ENCODE measurements around the gene RBM39. TPM values are rescaled to one million over a fixed set of nuclear protein-coding genes. Genes with fewer than 3 reads are reported as not detected.
A peak's percentile ranks its signal among the peaks of the same experiment; 100 is the strongest.

The RBM39 gene
- total RNA-seq, 2 experiments from 2014 or later: 317 to 321 TPM

DNA sequence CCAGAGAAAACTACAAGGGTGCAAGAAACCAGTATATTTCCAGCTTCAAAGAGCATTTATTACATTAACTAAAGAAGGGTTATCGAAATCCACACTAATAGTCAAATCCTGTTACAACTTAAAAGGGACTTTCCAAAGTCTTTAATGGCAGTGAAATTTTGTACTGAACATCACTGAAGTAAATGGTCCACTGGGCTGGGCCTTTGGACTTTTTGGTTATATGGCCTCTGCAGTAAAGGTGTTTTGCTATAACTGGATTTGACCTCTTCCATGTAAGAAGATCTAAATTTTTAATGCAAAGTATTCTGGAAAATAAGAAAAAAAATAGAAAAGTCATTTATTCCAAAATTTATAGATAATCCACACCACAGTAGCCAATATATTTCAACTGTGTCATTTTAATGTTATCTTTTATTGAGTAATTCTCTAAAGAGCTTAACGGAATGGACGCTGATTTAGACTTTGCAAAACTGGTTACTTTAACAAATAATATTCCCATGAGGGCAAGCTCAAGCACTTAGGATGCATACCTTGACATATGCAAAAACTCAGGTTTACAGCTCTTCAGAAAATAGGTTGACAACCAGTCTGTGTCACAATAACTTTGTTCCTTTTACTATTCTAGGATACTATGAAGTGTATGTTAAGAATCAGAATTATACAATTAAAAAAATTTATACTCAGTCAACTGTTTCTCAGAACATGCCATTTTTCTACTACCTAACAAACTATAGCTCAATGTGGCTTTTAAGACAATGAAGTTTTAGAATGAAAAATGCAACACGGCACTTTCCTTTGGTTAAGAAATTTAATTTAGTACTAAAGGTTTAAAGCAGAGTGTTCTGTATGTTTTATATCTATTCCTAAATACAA lies 7.0 kb downstream of the RBM39 start:
- TF ChIP-seq, protein P1, sequence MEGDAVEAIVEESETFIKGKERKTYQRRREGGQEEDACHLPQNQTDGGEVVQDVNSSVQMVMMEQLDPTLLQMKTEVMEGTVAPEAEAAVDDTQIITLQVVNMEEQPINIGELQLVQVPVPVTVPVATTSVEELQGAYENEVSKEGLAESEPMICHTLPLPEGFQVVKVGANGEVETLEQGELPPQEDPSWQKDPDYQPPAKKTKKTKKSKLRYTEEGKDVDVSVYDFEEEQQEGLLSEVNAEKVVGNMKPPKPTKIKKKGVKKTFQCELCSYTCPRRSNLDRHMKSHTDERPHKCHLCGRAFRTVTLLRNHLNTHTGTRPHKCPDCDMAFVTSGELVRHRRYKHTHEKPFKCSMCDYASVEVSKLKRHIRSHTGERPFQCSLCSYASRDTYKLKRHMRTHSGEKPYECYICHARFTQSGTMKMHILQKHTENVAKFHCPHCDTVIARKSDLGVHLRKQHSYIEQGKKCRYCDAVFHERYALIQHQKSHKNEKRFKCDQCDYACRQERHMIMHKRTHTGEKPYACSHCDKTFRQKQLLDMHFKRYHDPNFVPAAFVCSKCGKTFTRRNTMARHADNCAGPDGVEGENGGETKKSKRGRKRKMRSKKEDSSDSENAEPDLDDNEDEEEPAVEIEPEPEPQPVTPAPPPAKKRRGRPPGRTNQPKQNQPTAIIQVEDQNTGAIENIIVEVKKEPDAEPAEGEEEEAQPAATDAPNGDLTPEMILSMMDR (IDR thresholded peaks at IDR 0.05): no peak
- ChIA-PET POLR2A (interaction anchor here (0.6 to 36.9 kb wide), 7 partner anchors 7 to 233 kb away, joined by 3 to 1214 read pairs (median 6); partner anchors contain the start of genes NFS1, PHF20, RBM39 and ROMO1), CTCF (interaction anchor here (0.9 to 1.3 kb wide), 3 partner anchors 27 to 134 kb away, joined by 3 to 4 read pairs (median 3); no protein-coding TSS in a partner anchor)
- no peak for ATAC-seq
- Mint-ChIP-seq H3K27ac (peak overlapping the region; percentile 83), H3K9me3 (no peaks in the 10 kb centered on the region), H3K4me1 (ENCODE audit: low read depth) (peaks cover 69% of the 10 kb centered on the region), H3K36me3 (ENCODE audit: low read depth) (peaks cover 80% of the 10 kb centered on the region), H3K4me3 (peak overlapping the region; percentile 13), H3K27me3 (no peaks in the 10 kb centered on the region)
- intact Hi-C loops (cut with micrococcal nuclease): loop anchor here (5.0 kb wide), 2 partner anchors 38 to 73 kb away; partner anchors contain the start of genes CPNE1, NFS1, RBM12 and ROMO1
- no peak for DNase-seq

DNA sequence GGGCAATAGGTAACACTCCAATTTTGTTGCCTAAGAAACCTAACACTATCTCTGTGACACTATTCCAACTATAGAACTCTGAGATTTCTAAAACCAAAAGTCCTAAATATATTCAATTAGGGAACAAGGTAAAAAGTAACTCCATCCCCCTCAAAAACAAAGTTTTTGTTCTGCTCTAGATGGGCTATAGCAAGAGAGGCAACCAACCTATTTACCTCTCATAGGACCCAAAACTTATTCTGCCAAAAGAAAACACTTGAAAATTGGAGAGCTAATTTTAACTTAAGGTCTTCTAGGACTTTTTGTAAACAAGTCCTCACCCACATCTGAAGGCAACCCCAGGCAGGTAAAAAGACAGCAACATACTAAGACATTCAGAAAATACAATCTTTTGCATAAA lies 7.7 kb downstream of the RBM39 start:
- ATAC-seq: no peak
- H3K4me3 Mint-ChIP-seq: peak overlapping the region; percentile 13
- no peaks in the 10 kb centered on the region for H3K9me3 Mint-ChIP-seq
- TF ChIP-seq, protein P1 (IDR thresholded peaks at IDR 0.05): no peak
- POLR2A ChIA-PET: interaction anchor here (0.8 to 36.9 kb wide), 6 partner anchors 8 to 233 kb away, joined by 3 to 1214 read pairs (median 7); partner anchors contain the start of genes NFS1, PHF20, RBM39 and ROMO1
- H3K4me1 Mint-ChIP-seq (ENCODE audit: low read depth): peaks cover 67% of the 10 kb centered on the region
- peaks cover 80% of the 10 kb centered on the region for H3K36me3 Mint-ChIP-seq (ENCODE audit: low read depth)
- CTCF ChIA-PET: interaction anchor here (0.9 to 1.3 kb wide), 3 partner anchors 27 to 134 kb away, joined by 3 to 4 read pairs (median 3); no protein-coding TSS in a partner anchor
- H3K27me3 Mint-ChIP-seq: no peaks in the 10 kb centered on the region
- no peak for DNase-seq
- peak overlapping the region; percentile 30 for H3K27ac Mint-ChIP-seq
- intact Hi-C loops (cut with micrococcal nuclease): loop anchor here (5.0 kb wide), 1 partner anchor 37 kb away; the partner anchor contains the start of genes NFS1 and ROMO1

DNA sequence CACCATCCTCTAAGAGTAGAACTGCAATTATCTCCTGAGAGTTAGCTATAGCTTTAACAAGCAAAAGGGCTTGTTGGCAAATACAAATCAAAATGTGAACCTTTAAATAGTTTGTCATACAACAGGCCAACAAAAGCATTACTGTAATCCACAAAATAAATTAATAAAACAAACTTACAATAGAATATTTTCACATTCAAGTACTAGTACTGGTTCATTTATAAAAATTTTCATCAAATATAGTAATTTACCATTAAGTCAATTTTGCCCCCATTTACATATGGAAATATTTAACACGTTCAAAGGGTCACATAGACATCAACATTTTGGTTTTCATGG lies 9.4 kb downstream of the RBM39 start:
- peaks cover 78% of the 10 kb centered on the region for H3K36me3 Mint-ChIP-seq (ENCODE audit: low read depth)
- H3K4me1 Mint-ChIP-seq (ENCODE audit: low read depth): peaks cover 54% of the 10 kb centered on the region
- peak overlapping the region; percentile 73 for H3K27ac Mint-ChIP-seq
- TF ChIP-seq, protein P1 (IDR thresholded peaks at IDR 0.05): no peak
- H3K4me3 Mint-ChIP-seq: peak overlapping the region; percentile 26
- POLR2A ChIA-PET: interaction anchor here (0.6 to 36.9 kb wide), 4 partner anchors 6 to 37 kb away, joined by 4 to 1214 read pairs (median 776); partner anchors contain the start of genes NFS1, PHF20, RBM39 and ROMO1
- no peaks in the 10 kb centered on the region for H3K27me3 Mint-ChIP-seq
- DNase-seq: no peak
- CTCF ChIA-PET: no interaction called here
- H3K9me3 Mint-ChIP-seq: no peaks in the 10 kb centered on the region
- ATAC-seq: no peak
- intact Hi-C loops (cut with micrococcal nuclease): loop anchor here (5.0 kb wide), 1 partner anchor 35 kb away; the partner anchor contains the start of genes NFS1 and ROMO1

DNA sequence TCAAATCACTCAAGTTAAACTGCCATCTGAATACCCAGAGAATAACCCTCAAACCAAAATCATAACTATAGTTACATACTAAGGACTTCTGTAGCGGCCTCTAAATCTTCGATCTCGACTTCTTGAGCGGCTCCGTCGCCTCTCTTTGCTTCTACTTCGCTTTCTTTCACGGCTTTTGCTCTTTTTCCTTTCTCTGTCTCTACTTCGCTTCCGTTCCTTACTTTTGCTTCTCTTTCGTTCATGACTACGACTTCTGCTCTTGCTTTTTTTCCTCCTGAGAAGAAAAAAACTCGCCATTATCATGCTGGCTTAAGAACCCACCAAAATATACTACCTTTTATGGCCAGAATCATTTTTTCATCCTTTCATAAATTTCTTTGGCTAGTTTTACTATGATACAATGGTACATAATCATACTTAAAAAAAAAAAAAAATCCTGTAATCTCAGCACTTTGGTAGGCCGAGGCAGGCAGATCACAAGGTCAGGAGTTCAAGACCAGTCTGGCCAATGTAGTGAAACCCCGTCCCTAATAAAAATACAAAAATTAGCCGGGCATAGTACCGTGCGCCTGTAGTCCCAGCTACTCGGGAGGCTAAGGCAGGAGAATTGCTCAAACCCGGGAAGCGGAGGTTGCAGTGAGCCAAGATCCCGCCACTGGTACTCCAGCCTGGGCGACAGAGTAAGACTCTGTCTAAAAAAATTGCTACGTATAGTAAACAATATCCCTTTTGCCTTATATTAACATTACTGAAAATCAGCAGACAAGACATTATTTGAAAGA lies 10.0 kb downstream of the RBM39 start:
- ChIA-PET POLR2A (interaction anchor here (0.6 to 36.9 kb wide), 4 partner anchors 5 to 37 kb away, joined by 4 to 1214 read pairs (median 776); partner anchors contain the start of genes NFS1, PHF20, RBM39 and ROMO1), CTCF (interaction anchor here (1.3 to 1.5 kb wide), 2 partner anchors 17 to 19 kb away, joined by 3 to 6 read pairs; no protein-coding TSS in a partner anchor)
- Mint-ChIP-seq H3K4me1 (ENCODE audit: low read depth) (peaks cover 54% of the 10 kb centered on the region), H3K36me3 (ENCODE audit: low read depth) (peaks cover 75% of the 10 kb centered on the region), H3K27me3 (no peaks in the 10 kb centered on the region), H3K27ac (peak overlapping the region; percentile 76), H3K4me3 (peak overlapping the region; percentile 26), H3K9me3 (no peaks in the 10 kb centered on the region)
- intact Hi-C loops (cut with micrococcal nuclease): loop anchor here (5.0 kb wide), 1 partner anchor 35 kb away; the partner anchor contains the start of genes NFS1 and ROMO1
- DNase-seq (no peak), ATAC-seq (no peak)
- TF ChIP-seq, protein P1 (IDR thresholded peaks at IDR 0.05): no peak

Data from activated CD8-positive, alpha-beta T cell treated with anti-CD3 and anti-CD28 coated beads for 36 hours (primary cell).